Caki2 (cell line): Measurements from ENCODE around the gene F2RL3. TPM values are rescaled to one million over a fixed set of nuclear protein-coding genes. Genes with fewer than 3 reads are reported as not detected.
"Not testable (repeated sequence)": the region's sequence is repeated elsewhere in the genome, so short reads cannot be mapped to it uniquely, and the experiment has no call there.

Experiments
- DNase-seq: peaks from one replicate; pipeline ENCODE4 v3.0.0-alpha.2; 2015; ENCODE audit warnings: low read depth
- in situ Hi-C: cut with HindIII; loops from 2 replicates; pipeline ENCODE4 v1.10.0; 2016; ENCODE audit warnings: low sequenced_read_pairs, low pct_unique_long_range_greater_than_20kb, mixed read lengths
- total RNA-seq: library from RNA; depleted of rRNA; stranded (reverse); fragments of >200 nt; shearing (Covaris generic); gene quantifications from 2 replicates; pipeline ENCODE4 v1.2.3, GENCODE V29; 2014; ENCODE audit warnings: low replicate concordance; rRNA removed

Gene F2RL3
- total RNA-seq, 1 experiment from 2014 or later = 5.0 TPM

GRCh38 chr19:16937796-16938195 is 49.0 kb downstream of the F2RL3 start:
- DNase-seq, in situ Hi-C loops: not testable (repeated sequence)

GRCh38 chr19:16938211-16938610 is 49.4 kb downstream of the F2RL3 start:
- DNase-seq = no peak
- in situ Hi-C loops = no loop called here

GRCh38 chr19:16940063-16940462 is 51.3 kb downstream of the F2RL3 start:
- in situ Hi-C loops, DNase-seq: not testable (repeated sequence)

DNA sequence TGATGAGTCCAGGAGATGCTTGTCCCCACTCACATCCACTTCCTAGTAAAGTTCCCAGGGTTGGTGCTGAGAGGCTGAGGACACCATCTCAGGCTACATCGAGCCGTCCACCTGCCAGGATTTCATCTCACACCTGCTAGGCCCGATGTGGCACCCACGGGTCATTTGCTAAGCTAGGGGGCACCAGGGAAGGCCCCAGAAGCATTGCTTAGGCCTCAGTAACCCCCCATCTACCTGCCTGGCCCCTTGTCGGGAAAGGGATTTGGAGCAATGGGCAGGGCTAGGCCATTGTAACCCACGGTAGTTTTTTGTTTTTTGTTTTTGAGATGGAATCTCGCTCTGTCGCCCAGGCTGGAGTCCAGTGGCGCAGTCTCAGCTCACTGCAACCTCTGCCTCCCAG is 51.8 kb downstream of the F2RL3 start:
- in situ Hi-C loops = no loop called here

More for the DNA sequence above, 51.8 kb downstream of the F2RL3 start:
- DNase-seq = no peak

Other genes with a start within 250 kb of the F2RL3 start
- gene SMIM7, start 228.9 kb upstream of the F2RL3 start, total RNA-seq = 148 and 152 TPM in 2 replicates
- gene TMEM38A, start 227.9 kb upstream of the F2RL3 start, total RNA-seq = 4.8 and 9.9 TPM in 2 replicates
- 0.09 TPM in 1 of 2 replicates, not detected in the other for gene NWD1, start 169.2 kb upstream of the F2RL3 start, total RNA-seq
- 13.3 and 21.9 TPM in 2 replicates for gene SIN3B, start 59.6 kb upstream of the F2RL3 start, total RNA-seq
- 0.29 and 0.64 TPM in 2 replicates for gene CPAMD8, start 137.8 kb downstream of the F2RL3 start, total RNA-seq
- 23.7 and 24.2 TPM in 2 replicates for gene HAUS8, start 186.5 kb downstream of the F2RL3 start, total RNA-seq
- 29.6 and 49.7 TPM in 2 replicates for gene MYO9B, start 186.8 kb downstream of the F2RL3 start, total RNA-seq